Panc1 (cell line): Measurements from ENCODE around the gene MYH10. TPM values are rescaled to one million over a fixed set of nuclear protein-coding genes. Genes with fewer than 3 reads are reported as not detected.

Source experiments
- ATAC-seq: fragments of 200-7000 bp; cut with Tn5 transposase; 2 replicates; pipeline ENCODE4 v1.9.1; 2020; ENCODE audit warnings: mild to moderate bottlenecking, moderate library complexity
- BruUV-seq: library from RNA; stranded (reverse); fragments of 400-500 nt; replicated peaks from 2 replicates; lab custom pipeline; 2021; lab: Mats Ljungman, UMichigan
- CTCF ChIA-PET: fragments of 300-600 bp; sonication (Branson Sonifier 250); formaldehyde crosslinking; loops from one replicate; lab custom pipeline; 2022; ENCODE audit warnings: antibody characterized with exemption; lab: Charles Lee
- POLR2A ChIA-PET: fragments of 300-600 bp; sonication (Branson Sonifier 250); formaldehyde crosslinking; loops from one replicate; lab custom pipeline; 2022; ENCODE audit warnings: antibody characterized with exemption; lab: Charles Lee
- DNase-seq: peaks from one replicate; pipeline ENCODE4 v3.0.0-alpha.2; 2010; ENCODE audit warnings: low read depth, low spot score
- H3K27ac ChIP-seq: 2 replicates; pipeline ENCODE4 v1.5.1; 2011; ENCODE audit warnings: mild to moderate bottlenecking, low read length, inconsistent platforms
- H3K27me3 ChIP-seq: fragments of 200-500 bp; sonication (Bioruptor generic); 2 replicates; pipeline ENCODE4 v1.6.0; 2014; ENCODE audit warnings: low read length, inconsistent platforms; ENCODE audit not compliant: control insufficient read depth, insufficient read depth
- H3K36me3 ChIP-seq: fragments of 200-500 bp; sonication (Bioruptor generic); 2 replicates; pipeline ENCODE4 v1.5.1; 2014; ENCODE audit warnings: inconsistent platforms, mild to moderate bottlenecking, low read length, moderate library complexity; ENCODE audit not compliant: control insufficient read depth, insufficient read depth
- H3K4me1 ChIP-seq: 2 replicates; pipeline ENCODE4 v1.5.1; 2011; ENCODE audit warnings: inconsistent platforms, mild to moderate bottlenecking, low read length, moderate library complexity; ENCODE audit not compliant: control insufficient read depth, insufficient read depth
- H3K4me3 ChIP-seq, 2 experiments: 2 replicates each; pipeline ENCODE4 v1.5.1; 2011 to 2012; ENCODE audit warnings: low read depth in 2 of 2, low read length in 2 of 2, mild to moderate bottlenecking in 2 of 2, inconsistent platforms in 1 of 2, moderate library complexity in 1 of 2
- H3K9me3 ChIP-seq: fragments of 200-500 bp; sonication (Bioruptor generic); 2 replicates; pipeline ENCODE4 v1.5.1; 2014; ENCODE audit warnings: low read depth, mild to moderate bottlenecking, inconsistent platforms, low read length, moderate library complexity; ENCODE audit not compliant: control insufficient read depth, insufficient read depth
- CTCF ChIP-seq: fragments of 450-650 bp; IDR thresholded peaks from 2 replicates; pipeline ENCODE4 v1.5.1; 2017; ENCODE audit warnings: mild to moderate bottlenecking
- POLR2AphosphoS5 ChIP-seq: IDR thresholded peaks from 2 replicates; pipeline ENCODE4 v1.6.1; 2012; ENCODE audit warnings: mild to moderate bottlenecking, low read depth, low read length, moderate library complexity
- REST ChIP-seq, 2 experiments: IDR thresholded peaks; 2 replicates each; pipeline ENCODE4 v1.6.1; 2011 to 2012; ENCODE audit warnings: low read depth in 2 of 2, control low read depth in 1 of 2, low read length in 1 of 2, mild to moderate bottlenecking in 1 of 2, moderate library complexity in 1 of 2; ENCODE audit not compliant: insufficient read depth in 1 of 2
- SIN3A ChIP-seq: IDR thresholded peaks from 2 replicates; pipeline ENCODE4 v1.6.1; 2012; ENCODE audit warnings: low read depth, mild to moderate bottlenecking, low read length, moderate library complexity, borderline replicate concordance; ENCODE audit not compliant: insufficient read depth
- TCF7L2 ChIP-seq: IDR thresholded peaks from 2 replicates; pipeline ENCODE4 v1.6.1; 2011; ENCODE audit warnings: mild to moderate bottlenecking, low read depth, low read length, inconsistent platforms
- in situ Hi-C: cut with HindIII; loops from 2 replicates; pipeline ENCODE4 v1.10.0; 2016; ENCODE audit warnings: low sequenced_read_pairs, low pct_unique_long_range_greater_than_20kb
- intact Hi-C: fragments of 100-400 bp; cut with micrococcal nuclease; formaldehyde crosslinking; loops from one replicate; pipeline ENCODE4 v1.10.0; 2022; ENCODE audit not compliant: unreplicated experiment
- total RNA-seq: library from RNA; stranded (reverse); gene quantifications from one replicate; pipeline ENCODE4 v1.2.1, GENCODE V29; 2021; ENCODE audit not compliant: unreplicated experiment

MYH10 gene
- total RNA-seq, 1 experiment from 2014 or later, result 36.5 TPM

- no peaks in the 10 kb centered on the region for H3K36me3 ChIP-seq
- H3K4me1 ChIP-seq, result no peaks in the 10 kb centered on the region; the same call in 1 of the 2 replicates
- in situ Hi-C loops, result no loop called here
- intact Hi-C loops, result no loop called here
- ATAC-seq (no peak), DNase-seq (no peak)
- no peak for TF ChIP-seq CTCF
- no peak for TF ChIP-seq POLR2AphosphoS5
- no peak for TF ChIP-seq REST (IDR thresholded peaks at IDR 0.05; ENCODE audit: insufficient read depth in 1 of 2, low read depth in 2 of 2, low read length in 1 of 2)
- no peak for TF ChIP-seq SIN3A
- no peak for TF ChIP-seq TCF7L2
- ChIA-PET CTCF (no interaction called here), POLR2A (no interaction called here)
- no TSS peak for BruUV-seq
- no peaks in the 10 kb centered on the region for H3K9me3 ChIP-seq
- H3K4me3 ChIP-seq, result no peak overlapping the region
- no peak overlapping the region for H3K27ac ChIP-seq
- no peaks in the 10 kb centered on the region for H3K27me3 ChIP-seq
Observed at GRCh38 chr17:8608001-8608400, 22.5 kb downstream of the MYH10 start.

- Histone ChIP-seq H3K9me3 (no peaks in the 10 kb centered on the region), H3K27ac (no peak overlapping the region), H3K4me3 (no peak overlapping the region), H3K27me3 (no peaks in the 10 kb centered on the region), H3K36me3 (no peaks in the 10 kb centered on the region), H3K4me1 (no peaks in the 10 kb centered on the region; the same call in 1 of the 2 replicates)
- in situ Hi-C loops, result no loop called here
- CTCF ChIA-PET, result no interaction called here
- POLR2A ChIA-PET, result no interaction called here
- no peak for TF ChIP-seq POLR2AphosphoS5
- TF ChIP-seq TCF7L2, result no peak
- TF ChIP-seq REST (IDR thresholded peaks at IDR 0.05; ENCODE audit: insufficient read depth in 1 of 2, low read depth in 2 of 2, low read length in 1 of 2), result no peak
- TF ChIP-seq CTCF, result no peak
- no peak for TF ChIP-seq SIN3A
- DNase-seq, result no peak
- ATAC-seq, result no peak
- no TSS peak for BruUV-seq
- intact Hi-C loops, result no loop called here
Observed at GRCh38 chr17:8606401-8606800, 24.1 kb downstream of the MYH10 start.
